ENCODE results near the gene SNRK.

The SNRK gene

DNA sequence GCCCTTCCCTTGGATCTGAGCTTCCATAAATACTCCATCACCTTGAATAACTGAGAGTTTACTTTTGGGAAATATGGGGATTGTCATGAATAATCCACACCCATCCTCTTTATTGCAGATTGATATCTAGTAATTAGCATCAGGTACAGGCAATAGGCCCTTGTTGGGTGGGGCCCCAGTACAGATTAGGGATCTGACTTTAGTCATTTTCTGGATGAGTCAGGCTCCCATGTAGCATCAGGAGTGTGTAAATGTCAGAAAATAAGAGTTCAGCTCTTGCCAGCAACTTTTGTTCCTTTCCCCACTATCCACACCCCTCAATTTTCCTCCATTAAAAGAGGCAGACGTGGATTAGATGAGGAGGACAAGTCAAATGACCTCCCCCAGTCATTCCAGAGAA, 17.7 kb upstream of the SNRK start:
- TF ChIP-seq, protein P1, sequence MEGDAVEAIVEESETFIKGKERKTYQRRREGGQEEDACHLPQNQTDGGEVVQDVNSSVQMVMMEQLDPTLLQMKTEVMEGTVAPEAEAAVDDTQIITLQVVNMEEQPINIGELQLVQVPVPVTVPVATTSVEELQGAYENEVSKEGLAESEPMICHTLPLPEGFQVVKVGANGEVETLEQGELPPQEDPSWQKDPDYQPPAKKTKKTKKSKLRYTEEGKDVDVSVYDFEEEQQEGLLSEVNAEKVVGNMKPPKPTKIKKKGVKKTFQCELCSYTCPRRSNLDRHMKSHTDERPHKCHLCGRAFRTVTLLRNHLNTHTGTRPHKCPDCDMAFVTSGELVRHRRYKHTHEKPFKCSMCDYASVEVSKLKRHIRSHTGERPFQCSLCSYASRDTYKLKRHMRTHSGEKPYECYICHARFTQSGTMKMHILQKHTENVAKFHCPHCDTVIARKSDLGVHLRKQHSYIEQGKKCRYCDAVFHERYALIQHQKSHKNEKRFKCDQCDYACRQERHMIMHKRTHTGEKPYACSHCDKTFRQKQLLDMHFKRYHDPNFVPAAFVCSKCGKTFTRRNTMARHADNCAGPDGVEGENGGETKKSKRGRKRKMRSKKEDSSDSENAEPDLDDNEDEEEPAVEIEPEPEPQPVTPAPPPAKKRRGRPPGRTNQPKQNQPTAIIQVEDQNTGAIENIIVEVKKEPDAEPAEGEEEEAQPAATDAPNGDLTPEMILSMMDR (IDR thresholded peaks at IDR 0.05; ENCODE audit: control insufficient read depth, extremely low read depth, insufficient read depth), result no peak
- H3K4me3 ChIP-seq (ENCODE audit: low read depth, low read length), result no peak overlapping the region
- DNase-seq (ENCODE audit: low read depth), result no peak

DNA sequence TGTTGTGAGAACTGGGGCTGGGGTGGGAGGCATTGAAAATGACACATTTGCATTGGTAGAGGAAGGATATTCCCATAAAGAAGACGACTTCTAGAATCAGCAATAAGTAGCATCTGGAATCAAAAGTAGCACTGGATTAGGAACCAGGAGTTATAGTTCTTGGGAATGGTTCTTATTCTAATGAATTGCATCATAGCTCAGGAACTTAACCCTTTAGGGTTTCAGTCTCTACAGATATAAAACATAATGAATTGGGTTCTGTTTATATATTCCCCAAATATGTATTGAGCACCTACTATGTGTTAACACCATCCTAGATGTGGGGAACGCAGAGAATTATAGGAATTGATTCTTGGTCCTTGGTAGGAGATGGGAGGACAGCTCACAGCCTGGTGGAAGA, 16.3 kb upstream of the SNRK start:
- TF ChIP-seq, protein P1 (IDR thresholded peaks at IDR 0.05; ENCODE audit: control insufficient read depth, extremely low read depth, insufficient read depth), result no peak
- DNase-seq (ENCODE audit: low read depth), result no peak
- no peak overlapping the region for H3K4me3 ChIP-seq (ENCODE audit: low read depth, low read length)

DNA sequence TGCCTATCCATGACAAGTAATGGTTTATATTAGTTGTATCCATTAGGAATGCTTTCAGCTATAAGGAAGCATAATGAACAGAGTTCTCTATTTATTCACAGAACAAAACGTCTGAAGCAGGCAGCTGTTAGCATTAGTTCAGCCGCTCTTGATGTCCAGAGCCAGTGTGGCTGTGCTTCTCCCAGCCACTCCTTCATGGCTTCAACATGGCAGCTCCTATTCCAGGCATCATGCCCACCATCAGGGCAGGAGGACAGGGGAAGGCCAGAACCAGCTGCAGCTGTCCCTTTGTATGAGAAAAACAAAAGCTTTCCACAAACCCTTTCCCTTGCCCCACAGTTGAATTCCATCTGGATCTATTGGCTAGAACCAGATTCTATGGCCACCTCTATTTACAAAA, 12.9 kb upstream of the SNRK start:
- TF ChIP-seq, protein P1 (IDR thresholded peaks at IDR 0.05; ENCODE audit: control insufficient read depth, extremely low read depth, insufficient read depth), result no peak
- no peak for DNase-seq (ENCODE audit: low read depth)
- no peak overlapping the region for H3K4me3 ChIP-seq (ENCODE audit: low read depth, low read length)

DNA sequence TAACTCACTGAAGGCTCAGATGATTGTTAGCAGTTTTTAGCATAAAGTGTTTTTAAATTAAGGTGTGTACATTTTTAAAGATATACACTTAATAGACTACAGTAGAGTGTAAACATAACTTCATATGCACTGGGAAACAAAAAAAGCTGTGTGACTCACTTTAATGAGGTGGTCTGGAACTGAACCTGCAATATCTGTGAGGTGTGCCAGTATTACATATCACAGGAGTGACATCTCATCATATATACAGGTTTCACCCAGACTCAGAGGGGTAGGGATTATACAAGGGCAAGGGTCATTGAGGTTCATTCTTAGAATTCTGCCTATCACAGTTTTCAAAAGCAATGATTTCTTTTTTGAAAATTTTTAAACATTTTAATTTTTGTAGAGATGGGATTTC, 7.3 kb upstream of the SNRK start:
- H3K4me3 ChIP-seq (ENCODE audit: low read depth, low read length), result no peak overlapping the region
- TF ChIP-seq, protein P1 (IDR thresholded peaks at IDR 0.05; ENCODE audit: control insufficient read depth, extremely low read depth, insufficient read depth), result no peak
- DNase-seq (ENCODE audit: low read depth), result no peak

DNA sequence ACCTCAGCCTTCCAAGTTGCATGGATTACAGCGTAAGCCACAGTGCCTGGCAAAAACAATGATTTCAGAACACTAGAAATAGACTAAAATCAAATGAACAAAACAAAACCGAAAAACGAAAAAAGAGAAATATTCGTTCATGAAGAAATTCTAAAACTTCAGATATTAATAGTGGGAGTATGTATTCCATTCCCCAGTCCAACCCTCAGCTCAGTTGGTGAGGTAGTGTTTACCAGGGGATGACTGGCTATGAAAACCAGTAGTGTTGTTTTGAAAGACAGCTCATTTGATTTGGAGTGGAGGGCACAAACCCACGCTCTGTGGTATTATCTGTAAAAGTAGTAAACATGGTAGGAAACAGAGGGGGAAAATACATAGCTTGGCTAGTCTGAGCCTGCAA, 6.8 kb upstream of the SNRK start:
- TF ChIP-seq, protein P1 (IDR thresholded peaks at IDR 0.05; ENCODE audit: control insufficient read depth, extremely low read depth, insufficient read depth), result no peak
- H3K4me3 ChIP-seq (ENCODE audit: low read depth, low read length), result no peak overlapping the region
- no peak for DNase-seq (ENCODE audit: low read depth)

DNA sequence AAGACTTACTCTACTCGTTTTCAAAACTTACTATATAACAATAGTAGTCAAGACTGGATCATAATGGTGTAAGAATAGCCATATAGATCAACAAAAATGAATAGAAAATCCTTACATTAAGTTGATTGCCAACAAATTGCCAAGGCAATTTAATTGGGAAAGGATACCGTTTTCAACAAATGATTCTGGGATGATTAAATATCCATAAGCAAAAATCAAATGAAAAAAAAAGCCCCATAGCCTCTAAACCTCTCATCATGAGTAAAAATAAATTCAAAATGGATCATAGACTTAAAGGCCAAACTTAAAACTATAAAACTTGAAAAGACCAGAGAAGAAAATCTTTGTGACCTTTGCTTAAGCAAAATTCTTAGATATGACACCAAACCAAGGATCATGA, 5.3 kb upstream of the SNRK start:
- no peak for DNase-seq (ENCODE audit: low read depth)
- TF ChIP-seq, protein P1 (IDR thresholded peaks at IDR 0.05; ENCODE audit: control insufficient read depth, extremely low read depth, insufficient read depth), result no peak

DNA sequence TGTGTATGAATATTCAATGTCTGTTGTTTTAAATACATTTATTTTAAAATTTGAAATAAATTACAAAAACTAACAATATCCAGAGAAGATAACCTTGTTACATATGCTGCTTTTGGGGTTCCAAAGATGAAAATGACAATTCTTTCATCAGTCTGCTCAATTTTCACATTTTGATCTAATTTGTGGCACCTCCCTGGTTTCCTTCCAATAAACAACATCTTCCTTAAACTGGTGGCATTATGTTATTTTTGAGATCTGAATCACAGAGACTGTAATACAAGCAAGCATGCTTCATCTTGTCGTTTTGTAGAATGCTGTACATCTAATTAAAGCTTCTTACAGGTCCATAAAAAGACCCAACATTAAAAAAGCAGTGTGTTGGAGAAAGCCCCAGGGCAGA, 2.2 kb upstream of the SNRK start:
- TF ChIP-seq, protein P1 (IDR thresholded peaks at IDR 0.05; ENCODE audit: control insufficient read depth, extremely low read depth, insufficient read depth), result no peak
- no peak overlapping the region for H3K4me3 ChIP-seq (ENCODE audit: low read depth, low read length)
- DNase-seq (ENCODE audit: low read depth), result no peak

More for the DNA sequence above, 5.3 kb upstream of the SNRK start:
- no peak overlapping the region for H3K4me3 ChIP-seq (ENCODE audit: low read depth, low read length)
